GM21576 (cell line): ENCODE data around the gene C1orf159.

Source experiments
- ATAC-seq: cut with Tn5 transposase; IDR thresholded peaks from one replicate; pipeline ENCODE4 v1.9.1; 2021; ENCODE audit warnings: mild to moderate bottlenecking, moderate library complexity; ENCODE audit not compliant: unreplicated experiment

The C1orf159 gene

DNA sequence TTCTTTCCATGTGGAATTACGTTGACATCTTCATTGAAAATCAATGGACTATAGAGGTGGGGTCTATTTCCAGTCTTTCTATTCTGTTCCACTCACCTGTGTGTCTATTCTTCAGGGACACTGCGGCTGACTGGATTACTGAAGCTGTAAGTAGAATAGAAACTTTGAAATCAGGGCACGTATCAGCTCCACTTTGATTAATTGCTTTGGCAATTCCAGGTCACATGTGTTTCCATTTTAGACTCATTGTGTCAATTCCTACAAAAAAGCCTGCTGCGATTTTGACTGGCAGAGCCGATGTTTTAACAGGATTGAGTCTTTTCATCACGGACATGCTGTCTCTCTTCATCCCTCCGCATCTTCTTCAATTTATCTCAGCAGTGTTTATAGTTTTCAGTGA lies 20.9 kb downstream of the C1orf159 start:
- ATAC-seq, result no peak

DNA sequence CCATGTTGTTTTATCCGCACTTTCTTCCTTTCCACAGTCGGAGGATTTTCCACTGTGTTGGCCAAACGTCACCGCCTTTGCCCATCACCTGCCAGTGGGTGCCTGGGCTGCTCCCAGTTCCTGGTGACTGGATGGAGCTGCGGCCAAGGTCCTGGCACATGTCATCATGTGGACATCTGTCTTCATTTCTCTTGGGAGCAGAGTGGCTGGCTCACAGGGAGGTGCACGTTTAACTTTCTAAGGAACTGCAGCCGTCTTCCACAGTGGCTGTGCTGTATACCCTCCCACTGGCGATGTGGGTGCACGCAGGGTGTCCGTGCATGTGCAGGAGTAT lies 22.3 kb downstream of the C1orf159 start:
- no peak for ATAC-seq

DNA sequence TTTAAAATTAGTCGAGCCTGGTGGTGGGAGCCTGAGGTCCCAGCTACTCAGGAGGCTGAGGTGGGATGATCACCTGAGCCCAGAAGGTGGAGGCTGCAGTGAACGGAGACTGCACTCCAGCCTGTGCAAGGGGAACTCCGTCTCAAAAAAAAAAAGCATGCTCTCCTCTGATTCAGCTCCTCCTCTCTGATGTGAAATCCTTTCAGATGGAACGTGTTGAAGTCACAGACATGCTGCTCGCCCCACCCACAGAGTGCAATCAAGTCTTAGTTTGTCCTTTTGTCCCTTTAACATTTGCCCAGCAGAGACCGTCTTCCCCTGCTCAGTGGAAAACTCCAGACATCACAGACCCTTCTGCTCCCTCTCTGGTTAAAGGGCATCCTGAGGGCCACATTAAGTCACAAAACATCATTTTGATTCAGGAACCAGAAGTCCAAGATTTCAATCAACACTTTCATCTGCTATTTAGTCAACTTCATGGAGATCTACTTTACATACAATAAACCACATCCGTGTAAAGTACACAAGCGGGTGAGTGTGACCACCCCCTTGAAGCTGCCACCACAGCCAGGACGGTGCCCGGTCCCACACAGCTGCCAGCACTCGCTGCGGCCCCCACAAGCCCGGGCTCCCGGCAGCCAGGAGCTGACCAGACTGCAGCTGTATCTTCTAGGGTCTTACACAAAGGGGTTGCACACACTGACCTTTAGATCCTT lies 22.8 kb downstream of the C1orf159 start:
- no peak for ATAC-seq

DNA sequence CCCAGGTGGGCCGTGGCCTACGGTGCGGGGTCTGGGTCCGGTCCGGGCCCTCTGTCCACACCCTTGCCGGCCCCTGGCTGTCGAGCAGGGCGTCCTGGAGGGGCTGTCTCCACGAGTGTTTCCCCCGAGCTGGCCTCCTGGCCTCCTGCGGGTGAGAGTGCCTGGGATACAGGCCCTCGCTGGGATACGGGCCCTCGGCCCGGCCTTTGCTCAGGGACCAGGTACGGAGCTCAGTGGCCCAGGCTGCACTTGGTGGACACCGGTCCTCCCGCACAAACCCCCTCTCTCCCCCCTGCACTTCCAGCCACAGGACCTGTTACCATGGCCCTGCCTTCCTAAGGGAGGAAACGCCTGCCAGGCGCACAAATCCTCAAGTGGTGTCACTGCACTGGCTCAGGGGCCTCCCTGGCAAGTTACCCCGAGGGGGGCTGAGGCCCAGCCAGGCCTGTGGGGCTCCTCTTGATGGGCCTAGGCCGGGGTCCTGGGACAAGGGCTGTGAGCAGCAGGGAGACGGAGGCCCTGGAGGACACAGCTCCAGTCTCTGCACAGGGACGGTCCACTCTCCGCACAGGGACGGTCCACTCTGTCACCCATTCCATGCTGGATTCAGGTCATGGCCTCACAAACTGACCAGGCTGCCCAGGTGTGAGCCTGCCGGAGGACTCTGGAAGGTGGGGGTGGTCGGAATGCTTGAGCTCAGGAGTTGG lies 23.6 kb downstream of the C1orf159 start:
- ATAC-seq, result no peak

DNA sequence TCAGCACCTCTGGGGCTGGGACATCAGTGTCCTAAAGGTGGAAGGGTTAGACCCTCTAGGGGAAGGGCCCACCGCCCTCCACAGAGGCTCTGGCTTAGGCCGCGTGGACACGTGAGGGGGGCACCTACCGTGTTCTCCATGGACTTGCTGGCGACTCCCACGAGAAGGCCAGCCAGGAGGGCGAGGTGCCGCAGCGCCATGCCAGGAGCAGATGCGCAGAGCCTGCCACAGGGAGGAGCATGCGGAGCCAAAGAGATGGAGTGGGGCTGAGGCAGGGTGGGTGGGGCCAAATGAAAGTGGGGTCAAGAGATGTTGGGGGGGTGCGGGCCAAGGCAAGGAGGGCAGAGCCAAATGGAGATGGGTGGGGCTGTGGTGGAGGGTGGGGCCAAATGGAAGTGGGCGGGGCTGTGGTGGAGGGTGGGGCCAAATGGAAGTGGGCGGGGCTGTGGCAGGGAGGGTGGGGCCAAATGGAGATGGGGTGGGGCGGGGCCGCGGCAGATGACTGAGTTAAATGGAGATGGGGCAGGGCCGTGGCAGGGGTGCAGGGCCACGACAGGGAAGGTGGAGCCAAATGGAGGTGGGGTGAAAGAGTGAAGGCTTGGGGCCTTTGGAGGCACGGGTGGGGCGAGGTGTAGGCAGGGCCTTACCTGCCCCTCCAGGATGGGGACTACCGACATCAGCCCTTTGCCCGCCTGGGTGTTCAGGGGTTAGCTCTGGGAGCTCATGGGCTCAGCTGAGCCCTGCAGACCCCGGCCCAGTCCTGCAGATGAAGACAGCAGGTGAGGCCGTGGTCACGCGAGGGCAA lies 24.3 kb downstream of the C1orf159 start:
- no peak for ATAC-seq

DNA sequence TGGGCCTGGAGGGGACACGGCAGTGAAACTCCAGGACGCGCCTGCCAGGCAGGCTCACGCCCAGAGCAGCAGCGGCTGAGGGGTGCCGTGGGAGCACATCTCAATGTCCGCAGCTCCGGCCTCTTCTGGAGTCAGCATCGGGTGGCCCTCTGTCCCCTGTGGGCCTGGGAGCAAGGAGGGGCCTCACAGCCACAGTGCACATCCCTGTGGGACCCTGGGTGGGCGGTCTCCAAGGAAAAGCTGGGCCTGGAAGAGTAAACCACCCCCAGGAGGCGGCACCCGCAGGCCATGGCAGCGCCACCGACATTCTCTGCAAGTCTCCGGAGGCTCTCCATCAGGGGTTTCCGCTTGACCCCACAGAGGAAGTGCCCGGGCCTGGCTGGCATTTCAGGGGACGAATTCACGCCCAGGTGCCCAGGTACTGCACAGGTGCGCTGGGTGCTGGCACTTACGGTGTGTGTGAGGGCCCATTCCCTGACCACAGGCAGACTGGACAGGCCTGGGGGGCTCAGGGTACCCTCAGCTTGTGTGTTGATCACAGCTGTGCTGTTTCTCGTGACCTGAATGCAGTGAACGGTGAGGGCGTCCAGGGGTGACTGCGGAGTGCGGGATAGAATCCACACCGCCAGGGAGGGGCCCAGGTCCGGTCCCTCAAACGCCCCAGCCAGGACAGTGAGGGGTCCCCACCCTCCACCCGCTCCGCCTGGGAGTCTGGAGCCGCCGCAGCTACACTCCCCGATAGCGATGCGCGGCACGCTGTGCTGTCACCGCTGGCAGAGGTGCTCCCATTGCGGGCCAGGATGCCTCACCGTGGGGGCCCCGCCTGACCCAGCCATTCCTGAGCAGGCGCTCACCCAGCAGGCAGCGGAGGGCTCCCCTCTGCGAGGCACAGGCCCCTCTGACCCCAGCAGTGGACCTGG lies 25.2 kb downstream of the C1orf159 start:
- ATAC-seq, result no peak

DNA sequence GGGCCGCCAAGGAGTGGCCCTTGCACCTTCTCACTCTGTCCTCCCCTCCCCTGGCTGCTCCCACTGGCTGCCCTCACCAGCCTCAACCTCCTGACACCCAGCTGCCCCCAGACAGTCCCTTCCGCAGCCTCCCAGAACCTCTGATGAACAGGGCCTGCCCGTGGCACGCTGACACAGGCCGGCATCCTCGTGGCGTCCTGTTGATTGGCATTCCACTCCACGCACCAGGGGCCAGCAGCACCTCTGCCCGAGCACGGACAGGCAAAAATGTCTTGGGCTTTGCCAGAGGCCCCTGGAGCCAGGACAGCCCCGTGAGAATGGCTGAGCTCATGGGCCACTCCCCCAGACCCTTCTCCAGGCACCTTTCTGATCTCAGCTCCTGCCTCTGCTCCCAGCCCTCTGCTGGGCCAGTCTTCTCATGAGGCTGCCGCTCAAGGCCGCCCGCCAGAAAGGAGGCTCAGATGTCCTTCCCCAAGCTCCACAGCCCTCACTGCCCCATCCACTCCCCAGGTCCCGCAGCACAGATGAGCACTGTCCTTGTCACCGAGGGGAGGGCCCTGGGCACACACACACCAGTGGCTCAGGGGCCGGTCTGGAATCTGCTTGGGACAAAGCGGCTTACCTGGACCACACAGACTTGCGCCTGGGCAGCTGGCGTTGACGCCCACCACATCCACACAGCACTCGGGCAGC lies 26.0 kb downstream of the C1orf159 start:
- ATAC-seq, result no peak

DNA sequence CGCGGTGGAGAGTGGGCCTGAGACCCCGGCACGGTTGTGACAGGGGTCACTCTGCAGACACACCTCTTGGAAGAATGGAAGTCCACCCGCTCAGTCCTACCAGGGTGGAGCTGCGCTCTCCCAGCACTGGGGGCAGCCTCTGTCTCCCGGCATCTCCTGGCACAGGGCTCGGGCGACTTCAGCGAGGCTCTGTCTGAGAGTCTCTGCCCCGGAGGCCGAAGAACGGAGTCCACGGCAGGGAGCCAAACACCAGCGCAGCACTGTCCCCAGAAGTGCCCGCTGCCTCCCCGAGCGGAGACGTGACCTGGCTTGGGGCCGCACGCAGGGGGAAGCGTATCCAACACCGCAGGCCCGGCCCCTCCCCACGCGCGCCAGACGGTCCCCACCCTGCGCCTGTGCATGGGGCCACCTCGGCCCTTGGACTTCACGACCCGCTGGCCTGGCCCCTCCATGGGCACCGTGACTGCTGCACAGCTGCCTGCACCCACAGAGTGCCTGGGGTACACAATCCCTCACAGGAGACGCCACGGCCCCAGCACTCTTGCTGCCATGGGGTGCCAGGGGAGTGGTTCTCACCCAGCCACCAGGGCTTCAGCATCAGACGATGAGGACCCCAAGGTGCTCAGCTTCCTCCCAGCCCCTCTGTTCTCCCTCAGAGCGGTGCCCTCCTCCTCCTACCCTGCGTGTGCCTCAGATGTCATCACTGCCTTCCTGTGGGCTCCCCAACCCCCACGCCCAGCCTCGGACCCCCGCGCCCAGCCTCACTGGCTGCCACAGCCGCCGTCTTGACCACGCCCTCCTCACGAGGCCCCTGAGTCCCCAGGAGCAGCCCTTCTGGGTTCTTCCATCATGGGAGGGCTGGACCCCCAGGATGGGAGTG lies 26.8 kb downstream of the C1orf159 start:
- no peak for ATAC-seq

DNA sequence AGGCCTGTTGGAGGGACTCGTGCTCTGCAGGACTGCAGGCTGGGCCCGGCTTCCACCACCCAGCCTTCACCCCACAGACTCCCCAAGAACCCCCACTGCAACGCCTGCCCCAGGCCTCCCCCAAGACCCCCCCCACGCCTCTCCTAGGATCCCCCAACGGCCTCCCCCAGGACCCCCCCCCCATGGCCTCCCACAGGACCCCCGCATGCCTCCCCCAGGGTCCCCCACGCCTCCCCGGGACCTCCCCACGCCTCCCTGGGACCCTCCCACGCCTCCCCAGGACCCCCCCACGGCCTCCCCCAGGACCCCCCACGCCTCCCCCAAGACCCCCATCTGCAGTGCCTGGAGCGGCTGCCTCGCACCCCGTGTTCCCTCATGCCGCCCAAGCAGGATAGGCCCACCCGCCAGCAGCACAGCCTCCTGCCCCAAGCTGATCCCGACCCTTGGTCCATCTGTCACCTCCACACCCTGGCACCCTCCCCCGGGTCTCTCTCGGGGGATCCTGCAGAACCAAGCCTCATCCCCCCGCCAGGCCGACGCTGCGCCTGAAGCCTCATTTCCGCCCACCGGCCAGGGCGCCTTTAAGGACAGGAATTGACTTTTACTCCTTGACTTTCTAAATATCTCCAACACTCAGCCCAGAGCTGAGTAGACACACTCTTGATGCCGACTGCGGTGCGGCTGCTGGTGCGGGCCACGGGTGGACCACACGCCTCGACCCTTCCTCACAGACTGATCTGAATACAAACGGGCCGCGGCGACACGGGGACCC lies 27.7 kb downstream of the C1orf159 start:
- no peak for ATAC-seq

DNA sequence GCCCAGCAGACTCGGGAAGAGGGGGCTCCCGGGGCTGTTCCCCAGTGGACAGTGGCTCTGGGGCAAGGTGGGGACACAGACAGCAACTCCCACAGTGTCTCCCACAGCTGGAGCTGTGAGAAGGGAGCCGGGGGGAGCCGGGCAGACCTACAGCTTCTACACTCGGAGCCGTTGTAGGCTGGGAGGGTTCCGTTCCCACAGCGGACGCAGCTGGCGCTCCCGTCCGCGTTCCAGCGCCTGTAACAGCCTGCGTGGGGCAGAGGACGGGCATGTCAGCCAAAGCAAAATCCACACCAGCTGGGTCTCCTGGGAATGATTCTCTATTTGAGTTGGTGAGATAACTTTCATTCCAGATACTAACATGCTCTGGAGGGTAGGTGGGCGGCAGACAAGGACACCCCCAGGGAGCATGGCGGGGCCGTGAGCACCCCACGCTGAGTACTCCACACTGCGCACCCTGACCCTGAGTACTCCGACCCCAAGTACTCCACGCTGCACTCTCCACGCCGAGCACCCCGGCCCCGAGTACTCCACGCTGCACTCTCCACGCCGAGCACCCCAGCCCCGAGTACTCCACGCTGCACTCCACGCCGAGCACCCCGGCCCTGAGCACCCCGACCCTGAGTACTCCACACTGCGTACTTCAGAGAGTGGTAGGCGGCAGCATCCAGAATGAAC lies 28.4 kb downstream of the C1orf159 start:
- ATAC-seq, result no peak

DNA sequence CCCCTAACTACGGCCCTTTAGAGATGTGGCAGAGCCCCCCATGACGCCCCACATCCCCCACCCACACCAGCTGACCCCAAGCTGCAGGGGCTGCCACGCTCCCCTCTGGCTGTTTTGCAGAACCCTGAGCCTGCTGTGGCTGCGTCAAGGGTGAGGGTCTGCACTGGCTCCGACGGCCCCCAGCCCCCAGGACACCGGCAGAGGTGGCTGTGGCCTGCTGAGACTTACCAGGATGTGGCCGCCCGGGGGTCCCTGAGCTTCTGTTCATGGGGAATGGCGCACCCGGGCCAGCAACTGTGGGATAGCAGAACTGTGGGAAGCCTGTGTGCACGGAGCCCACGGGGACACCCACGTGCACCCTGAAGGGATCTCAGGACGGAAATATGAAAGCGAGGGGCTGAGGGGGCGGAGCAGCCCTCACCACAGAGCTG lies 29.0 kb downstream of the C1orf159 start:
- ATAC-seq, result no peak

DNA sequence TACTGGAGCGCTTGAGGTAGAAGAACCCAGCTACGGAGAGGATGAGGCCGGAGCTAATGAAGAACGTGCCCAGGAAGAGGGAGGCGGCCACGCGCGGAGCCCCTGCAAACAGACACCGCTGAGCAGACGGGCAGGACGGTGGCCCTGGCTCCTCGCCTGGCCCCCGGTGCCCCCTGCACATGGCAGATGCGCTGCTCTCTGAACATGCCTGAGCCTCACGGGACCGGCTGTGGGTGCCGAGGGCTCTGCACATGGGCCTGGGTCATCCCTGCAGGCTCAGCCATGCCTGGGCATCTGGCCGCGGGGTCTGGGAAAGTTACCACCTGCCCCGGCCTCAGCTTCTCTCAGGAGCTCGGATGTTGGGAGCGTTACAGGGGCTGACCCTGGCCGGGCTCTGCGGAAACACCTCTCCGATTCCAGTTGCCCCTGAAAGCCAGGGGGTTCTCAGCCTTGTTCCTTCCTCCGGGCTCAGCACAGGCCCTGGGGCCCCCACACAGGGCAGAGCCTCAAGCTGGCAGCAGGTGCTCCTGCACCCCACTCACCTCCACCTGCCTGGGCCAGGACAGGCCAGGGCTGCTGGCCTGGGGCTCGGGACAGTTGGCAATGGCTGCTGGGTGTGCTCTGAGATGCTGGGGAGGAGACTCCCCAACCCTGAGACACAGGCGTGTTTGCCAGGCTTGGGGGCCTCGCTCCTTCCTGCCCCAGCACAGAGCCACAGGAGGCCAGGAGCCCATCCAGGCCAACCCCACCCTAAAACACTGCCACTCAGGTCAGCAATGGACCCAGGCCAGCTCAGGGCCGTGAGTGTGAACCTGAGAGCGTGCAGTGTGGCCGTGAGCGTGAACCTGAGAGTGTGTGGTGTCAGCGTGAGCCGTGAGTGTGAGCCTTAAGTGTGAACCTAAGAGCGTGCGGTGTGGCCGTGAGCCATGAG lies 29.7 kb downstream of the C1orf159 start:
- no peak for ATAC-seq

DNA sequence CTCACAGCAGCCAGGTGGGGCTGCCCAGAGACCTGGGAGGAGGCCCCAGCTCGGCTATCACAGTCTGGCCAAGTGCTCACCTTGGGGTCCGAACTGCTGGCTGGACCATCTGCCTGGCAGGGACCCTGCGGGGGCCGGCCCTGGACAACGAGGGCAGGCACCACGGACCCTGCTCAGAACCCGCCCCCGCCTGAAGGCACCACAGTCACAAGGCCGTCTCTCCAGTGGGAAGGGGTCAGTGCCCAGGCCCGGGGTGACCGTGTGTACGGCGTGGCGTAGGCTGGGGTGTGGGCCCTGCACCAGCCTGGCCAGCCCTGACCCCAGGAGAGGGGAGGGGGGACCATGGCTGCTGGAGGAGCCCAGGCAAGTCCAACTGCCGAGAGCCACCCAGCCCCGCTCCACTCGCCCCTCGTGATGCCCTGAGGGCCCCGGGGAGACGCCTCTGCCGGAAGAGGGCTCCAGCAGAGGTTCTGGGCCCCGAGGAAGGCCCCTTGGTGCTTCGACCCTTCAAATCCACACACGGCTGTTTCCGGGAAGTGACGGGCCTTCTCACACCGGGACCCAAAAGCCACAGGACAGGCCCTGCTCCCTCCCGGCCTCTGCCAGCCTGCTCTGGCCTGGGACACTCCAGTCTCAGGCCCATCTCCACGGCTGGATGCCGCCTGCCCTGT lies 30.6 kb downstream of the C1orf159 start:
- ATAC-seq, result no peak

DNA sequence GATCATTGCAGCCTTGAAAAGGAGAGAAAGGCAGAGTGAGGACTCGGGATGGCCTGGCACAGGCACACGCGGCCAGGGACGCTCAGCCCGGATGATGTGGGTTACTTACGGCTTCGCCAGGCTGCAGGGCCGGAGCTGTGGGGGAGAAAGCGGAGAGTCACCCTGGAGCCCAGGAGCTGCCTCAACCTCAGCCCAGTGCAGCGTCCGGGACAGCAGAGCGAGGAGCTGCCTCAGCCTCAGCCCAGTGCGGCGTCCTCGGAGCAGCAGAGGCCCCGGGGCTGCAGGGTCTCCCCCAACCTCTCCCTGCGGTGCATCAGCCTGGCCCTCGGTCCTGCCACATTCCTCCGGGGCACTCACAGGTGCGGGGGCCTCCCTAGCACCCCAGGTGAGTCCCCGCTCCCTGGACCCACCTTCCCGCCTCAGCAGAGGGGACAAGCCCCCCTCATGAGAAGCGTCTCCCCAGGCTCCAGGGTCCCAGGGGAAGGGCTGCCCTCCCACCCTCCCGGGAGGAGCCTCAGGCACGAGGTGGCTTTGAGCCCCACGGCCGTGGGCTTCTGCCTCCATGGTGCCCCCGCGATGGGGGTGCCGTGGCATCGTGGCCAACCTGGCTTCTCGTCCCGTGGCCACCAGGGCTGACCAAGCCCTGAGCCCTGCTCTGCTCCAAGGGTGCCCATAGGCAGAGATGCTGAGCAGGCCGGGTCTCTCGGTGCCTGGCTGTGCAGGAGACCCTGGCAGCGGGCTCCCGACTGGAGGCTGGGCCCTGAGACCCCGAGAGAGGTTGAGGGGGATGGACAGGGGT lies 31.3 kb downstream of the C1orf159 start:
- no peak for ATAC-seq
